Dedifferentiated amniotic fluid mesenchymal stem cell (primary cell): ENCODE measurements around the gene MKLN1.
"Not testable (repeated sequence)": the region's sequence is repeated elsewhere in the genome, so short reads cannot be mapped to it uniquely, and the experiment has no call there.

ENCODE experiments used
- DNase-seq: peaks from one replicate; pipeline ENCODE4 v3.0.0-alpha.2; 2016; ENCODE audit errors: extremely low spot score

MKLN1 gene

GRCh38 chr7:131501422-131501821, 173.7 kb downstream of the MKLN1 start:
- no peak for DNase-seq

GRCh38 chr7:131501930-131502685, 174.4 kb downstream of the MKLN1 start:
- DNase-seq: no peak

- DNase-seq: no peak
Observed at GRCh38 chr7:131502810-131503508, 175.3 kb downstream of the MKLN1 start.

GRCh38 chr7:131503639-131504038, 176.0 kb downstream of the MKLN1 start:
- no peak for DNase-seq

- DNase-seq: no peak
Observed at GRCh38 chr7:131504157-131504899, 176.7 kb downstream of the MKLN1 start.

GRCh38 chr7:131505037-131505620, 177.5 kb downstream of the MKLN1 start:
- DNase-seq: not testable (repeated sequence)

GRCh38 chr7:131505636-131506557, 178.2 kb downstream of the MKLN1 start:
- no peak for DNase-seq

GRCh38 chr7:131506597-131506996, 178.9 kb downstream of the MKLN1 start:
- DNase-seq: no peak

GRCh38 chr7:131507592-131508331, 180.1 kb downstream of the MKLN1 start:
- peak; percentile 25 for DNase-seq

- no peak for DNase-seq
Observed at GRCh38 chr7:131508754-131509486, 181.2 kb downstream of the MKLN1 start.

- no peak for DNase-seq
Observed at GRCh38 chr7:131509781-131510180, 182.1 kb downstream of the MKLN1 start.

- DNase-seq: no peak
Observed at GRCh38 chr7:131511071-131511470, 183.4 kb downstream of the MKLN1 start.

GRCh38 chr7:131511774-131512535, 184.3 kb downstream of the MKLN1 start:
- DNase-seq: no peak

GRCh38 chr7:131513245-131514061, 185.8 kb downstream of the MKLN1 start:
- peak; percentile 71 for DNase-seq

- not testable (repeated sequence) for DNase-seq
Observed at GRCh38 chr7:131515471-131515870, 187.8 kb downstream of the MKLN1 start.

- DNase-seq: no peak
Observed at GRCh38 chr7:131517218-131517923, 189.7 kb downstream of the MKLN1 start.

GRCh38 chr7:131518626-131519025, 190.9 kb downstream of the MKLN1 start:
- DNase-seq: no peak
